ELR (cell line): Measurements from ENCODE around the gene TMEM115.

ENCODE experiments used
- DNase-seq: peaks from one replicate; pipeline ENCODE4 v3.0.0-alpha.2; 2015; ENCODE audit warnings: low read depth

The TMEM115 gene

GRCh38 chr3:50331364-50331907, 27.9 kb downstream of the TMEM115 start:
- no peak for DNase-seq

GRCh38 chr3:50330330-50330729, 29.0 kb downstream of the TMEM115 start:
- no peak for DNase-seq

- DNase-seq = peak; percentile 98
Observed at GRCh38 chr3:50327943-50328691, 31.2 kb downstream of the TMEM115 start, which contains the start of gene TUSC2. Gene TUSC2 (minus strand): TSS chr3:50328223. CDS start chr3:50328099, 124 bp downstream.

DNA sequence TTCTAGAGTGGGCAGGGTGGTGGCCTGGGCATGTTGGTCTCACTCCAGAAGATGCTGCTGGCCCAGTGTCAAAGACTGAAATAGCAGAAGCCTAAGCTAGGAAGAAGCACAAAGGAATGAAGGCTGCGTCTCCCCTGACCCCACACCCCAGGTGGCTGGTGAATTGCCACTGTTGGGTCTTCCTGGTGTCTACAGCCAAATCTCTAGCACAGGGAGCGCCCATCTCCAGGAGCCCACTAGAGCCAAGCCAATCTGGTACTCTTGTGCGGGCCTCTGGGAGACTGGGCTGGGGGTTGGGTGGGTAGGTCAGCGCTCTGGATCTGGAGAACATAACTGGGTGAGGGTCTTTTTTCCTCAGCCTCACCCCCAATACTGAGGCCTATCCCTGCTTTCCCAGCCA, 32.2 kb downstream of the TMEM115 start:
- no peak for DNase-seq

- no peak for DNase-seq
Observed at GRCh38 chr3:50326182-50326541, 33.2 kb downstream of the TMEM115 start.

DNA sequence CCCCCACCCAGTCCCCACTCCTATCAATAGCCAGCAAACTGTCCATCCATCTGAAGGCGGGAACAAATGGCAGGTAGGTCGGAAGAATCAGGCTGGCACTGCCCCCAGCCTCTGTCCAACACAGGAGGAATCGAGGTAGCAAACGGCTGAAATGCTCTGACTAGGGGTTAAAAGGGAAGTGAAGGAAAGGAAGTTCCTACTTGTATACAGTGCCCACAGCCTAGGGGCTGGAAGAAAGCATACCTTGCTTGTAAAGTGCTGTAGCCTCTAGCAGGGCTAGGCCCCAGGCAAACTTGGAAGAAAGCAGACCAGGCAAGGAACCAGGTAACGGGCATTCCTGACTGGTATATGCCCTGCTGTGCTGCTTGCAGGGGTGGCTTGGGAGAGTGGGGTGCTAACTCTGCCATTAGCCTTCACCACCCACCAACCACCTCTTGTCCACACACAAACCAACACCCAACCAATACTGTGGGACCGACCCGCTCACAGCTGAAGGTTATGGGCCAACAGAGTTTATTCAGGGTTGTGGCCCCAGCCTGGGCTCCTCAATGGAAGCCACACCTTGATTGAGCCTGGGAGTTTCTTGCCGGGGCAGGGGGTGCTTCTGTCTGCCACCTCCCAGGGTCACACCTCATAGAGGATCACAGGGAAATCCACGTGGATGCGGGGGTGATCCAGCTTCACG, 33.7 kb downstream of the TMEM115 start:
- DNase-seq = no peak

DNA sequence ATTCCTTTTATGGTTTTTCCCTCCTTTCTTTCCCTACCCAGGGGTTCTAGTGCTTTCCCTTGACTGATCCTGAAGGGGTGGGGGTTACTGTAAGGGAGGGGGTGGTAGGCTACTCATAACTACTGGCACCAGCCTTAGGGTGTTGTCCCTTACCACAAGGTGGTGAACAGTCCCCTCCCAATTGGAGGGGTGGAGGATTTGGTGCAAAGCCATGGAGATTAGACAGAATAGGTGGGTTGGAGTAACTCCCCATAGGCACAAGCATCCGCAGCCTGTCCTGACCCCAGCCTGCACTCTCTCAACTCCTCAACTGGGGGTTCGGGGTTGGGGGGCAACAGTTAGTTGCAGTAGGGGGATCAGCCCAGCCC, 34.2 kb downstream of the TMEM115 start:
- no peak for DNase-seq

- DNase-seq = peak; percentile 76
Observed at GRCh38 chr3:50324351-50325112, 34.8 kb downstream of the TMEM115 start.

GRCh38 chr3:50323614-50324199, 35.6 kb downstream of the TMEM115 start:
- DNase-seq = no peak

- DNase-seq = no peak
Observed at GRCh38 chr3:50323092-50323600, 36.2 kb downstream of the TMEM115 start.

- no peak for DNase-seq
Observed at GRCh38 chr3:50322386-50323091, 36.8 kb downstream of the TMEM115 start, which contains the start of gene HYAL2. Gene HYAL2 (minus strand): TSS chr3:50322745. CDS start chr3:50320489, 2,256 bp downstream.

GRCh38 chr3:50322115-50322385, 37.3 kb downstream of the TMEM115 start:
- DNase-seq = no peak

DNA sequence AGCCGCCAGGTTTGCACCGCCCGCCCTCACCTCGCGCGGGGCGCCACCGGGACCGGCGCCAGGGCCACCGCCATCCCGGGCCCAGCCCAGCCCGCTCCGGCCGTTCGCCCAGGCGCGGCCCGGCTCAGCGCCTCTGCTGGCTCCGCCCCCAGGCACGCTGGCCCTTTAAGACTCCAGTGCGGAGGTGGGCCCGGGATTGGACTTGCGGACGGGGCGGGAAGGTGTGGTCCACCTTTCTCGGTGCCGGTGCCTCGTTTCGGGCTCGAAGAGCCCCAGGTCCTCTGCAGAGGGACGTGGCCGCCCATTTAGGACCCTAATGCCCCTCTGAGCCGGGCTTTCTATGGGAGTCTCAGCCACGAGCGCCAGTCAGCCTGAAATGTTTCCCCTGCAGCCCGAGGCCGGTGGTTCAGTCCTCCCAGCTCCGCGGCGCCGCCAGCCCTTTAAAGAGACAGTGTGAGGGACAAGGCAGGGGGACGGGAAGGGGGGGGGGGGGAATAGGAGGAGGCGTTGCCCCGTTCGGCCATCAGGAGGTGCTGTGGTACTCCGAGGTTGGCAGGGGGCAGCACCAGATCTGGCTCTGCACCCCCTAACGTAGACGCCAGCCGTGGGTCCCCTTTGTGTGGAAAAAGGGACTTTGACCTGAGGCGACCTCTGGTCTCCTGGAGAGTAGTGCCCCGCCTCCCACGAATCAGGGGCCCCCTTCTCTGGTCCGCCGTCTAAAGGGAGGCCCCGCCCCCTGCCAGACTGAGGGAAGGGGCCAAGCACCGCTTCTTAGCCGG, 37.8 kb downstream of the TMEM115 start:
- peak; percentile 90 for DNase-seq

GRCh38 chr3:50320853-50321335, 38.4 kb downstream of the TMEM115 start:
- peak; percentile 70 for DNase-seq

- no peak for DNase-seq
Observed at GRCh38 chr3:50319894-50320625, 39.3 kb downstream of the TMEM115 start.

DNA sequence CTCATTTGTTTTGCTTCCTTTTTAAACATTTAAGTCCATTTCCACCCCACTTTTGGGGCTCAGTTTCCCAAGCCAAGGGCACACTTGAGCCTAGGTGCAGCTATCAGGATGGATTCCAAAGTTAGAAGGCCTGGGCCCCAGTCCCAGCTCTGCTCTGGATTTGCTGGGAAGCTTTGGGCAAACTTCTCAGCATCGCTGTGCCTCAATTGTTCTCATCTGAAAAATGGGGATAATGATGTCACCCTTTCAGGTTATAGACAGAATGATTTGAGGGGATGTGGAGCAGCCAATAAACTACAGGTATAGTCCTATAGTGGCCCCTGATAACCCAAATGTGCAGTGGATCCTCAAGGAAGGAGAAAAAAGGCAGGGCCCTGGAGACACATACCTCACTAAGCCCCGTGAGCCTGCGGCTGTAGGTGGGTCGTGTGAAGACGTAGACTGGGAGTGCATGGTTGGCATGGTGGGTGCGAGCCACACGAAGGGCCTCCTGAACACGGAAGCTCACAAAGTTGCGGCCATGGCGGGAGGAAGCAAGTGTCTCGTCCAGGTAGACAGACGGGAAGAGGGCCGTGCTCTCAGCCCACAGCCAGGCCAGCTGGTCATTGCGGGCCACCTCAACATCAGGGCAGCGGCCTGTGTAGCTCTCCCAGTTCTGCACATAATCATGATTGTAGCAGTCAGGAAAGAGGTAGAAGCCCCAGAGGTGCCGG, 40.0 kb downstream of the TMEM115 start:
- DNase-seq = no peak

- DNase-seq = no peak
Observed at GRCh38 chr3:50318615-50319014, 40.7 kb downstream of the TMEM115 start.

DNA sequence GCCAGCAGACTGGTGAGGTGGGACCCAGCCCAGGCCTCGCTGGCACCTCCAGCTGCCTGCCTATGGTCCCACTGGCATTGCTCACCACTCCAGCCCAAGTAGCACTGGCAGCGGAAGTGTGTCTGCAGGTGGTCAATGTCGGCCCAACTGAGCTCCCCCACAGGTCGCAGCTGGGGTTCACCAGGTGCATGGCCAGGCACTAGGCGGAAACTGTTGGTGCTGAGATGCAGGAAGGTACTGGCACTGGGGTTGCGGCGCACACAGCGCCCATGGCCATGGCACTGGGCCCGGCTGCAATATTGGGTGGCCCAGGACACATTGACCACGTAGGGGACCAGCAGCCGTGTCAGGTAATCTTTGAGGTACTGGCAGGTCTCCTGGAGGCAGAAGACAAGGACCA, 41.2 kb downstream of the TMEM115 start:
- DNase-seq = no peak

DNA sequence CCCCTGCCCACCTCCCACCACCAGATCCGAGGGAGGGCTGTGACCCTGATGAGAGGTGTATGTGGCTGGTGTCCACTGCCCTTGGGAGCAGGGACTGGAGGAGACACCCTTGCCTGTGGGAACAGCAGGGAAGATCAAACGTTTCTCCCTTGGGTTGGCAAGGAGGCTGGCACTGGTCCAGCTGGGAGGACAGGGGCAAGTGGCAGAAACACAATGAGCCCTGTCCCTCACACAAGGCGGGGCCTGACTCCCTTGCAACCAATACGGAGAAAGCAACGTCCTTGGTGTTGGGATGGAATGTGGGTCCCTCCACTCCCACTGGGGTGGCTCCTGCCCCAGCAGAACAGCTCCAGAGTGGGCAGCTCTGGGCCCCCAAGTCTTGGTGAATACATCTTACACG, 42.0 kb downstream of the TMEM115 start:
- no peak for DNase-seq
